Pulmonary artery endothelial cell (primary cell): ENCODE data around the gene RHOG. TPM values are rescaled to one million over a fixed set of nuclear protein-coding genes. Genes with fewer than 3 reads are reported as not detected.
"Not testable (repeated sequence)": the region's sequence is repeated elsewhere in the genome, so short reads cannot be mapped to it uniquely, and the experiment has no call there.

ENCODE experiments used
- DNase-seq: peaks from one replicate; pipeline ENCODE4 v3.0.0-alpha.2; 2011; ENCODE audit warnings: low read depth, low spot score
- total RNA-seq: library from RNA; depleted of rRNA; stranded (reverse); fragments of >200 nt; gene quantifications from 2 replicates; pipeline ENCODE4 v1.2.3, GENCODE V29; 2014

RHOG gene
- total RNA-seq, 1 donor from 2014 or later: 10.9 TPM

DNA sequence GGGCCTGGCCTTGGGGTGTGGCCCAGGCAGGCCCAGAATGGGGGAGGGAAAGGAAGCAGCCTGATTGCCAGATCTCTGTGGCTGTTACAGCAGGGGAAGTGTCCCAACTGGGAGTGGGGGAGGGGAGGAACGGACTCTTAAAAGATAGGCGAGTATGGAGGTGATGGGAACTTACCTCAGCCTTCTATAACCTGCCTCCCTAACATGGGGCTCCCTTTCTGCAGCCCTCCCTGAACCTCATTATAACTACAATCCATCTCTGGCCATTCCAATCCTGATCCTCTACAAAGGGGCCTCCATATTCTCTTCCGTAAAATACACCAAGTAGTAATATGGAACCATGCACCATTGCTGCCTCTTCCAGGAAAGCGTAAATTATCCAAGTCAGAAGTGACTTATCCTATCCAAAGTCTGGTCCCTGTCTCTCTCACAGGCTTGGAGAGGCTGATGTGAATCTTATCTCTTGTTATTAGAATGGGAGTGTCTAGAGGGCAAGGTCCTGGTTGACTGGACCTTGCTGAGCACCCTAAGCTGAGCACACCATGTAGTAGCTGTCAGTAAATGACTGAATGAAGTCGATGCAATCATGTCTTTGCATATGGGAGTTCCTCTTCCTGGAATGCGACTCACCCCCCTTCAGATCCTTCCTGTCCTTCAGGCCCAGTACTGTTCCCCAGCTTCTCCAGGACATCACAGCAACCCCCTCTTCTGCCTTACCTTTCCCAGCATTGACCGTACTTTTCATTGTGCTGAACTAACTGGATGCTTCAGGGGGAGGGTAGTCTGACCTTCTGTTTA, 5.9 kb downstream of the RHOG start:
- DNase-seq: no peak

GRCh38 chr11:3834349-3834663, 6.5 kb downstream of the RHOG start:
- no peak for DNase-seq

DNA sequence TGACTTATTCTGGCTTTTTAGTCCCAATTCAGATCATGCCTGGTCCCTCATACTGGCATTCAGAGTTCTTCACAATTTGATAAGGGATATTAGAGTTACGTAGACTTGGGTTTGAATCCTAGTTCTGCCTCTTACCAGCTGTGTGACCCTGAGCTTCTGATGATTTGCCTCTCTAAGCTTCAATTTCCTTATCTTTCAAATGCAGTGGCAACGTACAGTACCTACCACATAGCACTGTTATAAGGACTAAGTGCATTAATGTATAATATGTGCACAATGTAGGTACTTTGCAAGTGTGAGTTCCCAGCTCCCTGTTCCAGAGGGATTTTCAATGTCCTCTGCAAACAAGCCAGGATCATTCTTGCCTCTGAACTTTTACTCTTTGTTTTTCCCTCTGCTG, 7.3 kb downstream of the RHOG start:
- no peak for DNase-seq

GRCh38 chr11:3832816-3833215, 7.9 kb downstream of the RHOG start:
- no peak for DNase-seq

DNA sequence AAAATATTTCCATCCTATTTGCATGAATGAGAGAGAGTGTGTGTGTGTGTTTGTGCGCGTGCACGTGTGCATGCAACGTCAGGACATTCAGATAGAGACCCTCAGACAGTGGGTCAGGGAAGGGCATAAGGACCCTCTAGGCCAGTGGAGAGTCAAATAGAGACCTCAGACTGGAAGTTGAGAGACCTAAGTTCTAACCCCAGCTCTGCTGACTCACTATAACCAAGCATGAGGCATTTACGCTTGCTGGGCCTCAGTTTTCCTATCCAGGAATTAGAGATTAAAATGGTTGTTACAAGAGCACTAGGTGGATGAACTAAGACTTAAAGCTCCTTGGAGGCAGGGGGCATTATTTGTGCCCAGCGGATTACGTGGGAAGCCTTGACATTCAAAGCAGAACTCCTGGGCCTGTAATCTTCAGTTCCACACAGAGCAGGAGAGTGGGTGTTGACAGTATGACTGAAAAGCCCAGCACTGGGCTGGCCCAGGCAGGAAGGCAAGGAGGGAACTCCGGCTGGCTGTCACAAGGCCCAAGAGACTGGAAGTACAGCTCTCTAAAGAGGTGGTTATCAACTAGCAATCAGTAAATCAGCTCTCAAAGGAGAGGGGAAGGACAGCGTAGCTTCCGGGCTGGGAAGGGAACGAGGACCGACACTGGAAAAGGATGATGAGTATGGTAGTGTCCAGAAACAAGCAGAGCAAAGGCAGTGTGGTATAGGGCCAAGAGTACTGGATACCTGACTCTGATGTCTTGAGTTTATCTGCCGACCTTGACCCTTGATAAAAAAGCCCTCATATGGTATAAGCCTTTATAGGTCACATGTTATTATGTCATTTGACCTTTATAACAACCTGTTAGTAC, 9.2 kb downstream of the RHOG start:
- DNase-seq: no peak

DNA sequence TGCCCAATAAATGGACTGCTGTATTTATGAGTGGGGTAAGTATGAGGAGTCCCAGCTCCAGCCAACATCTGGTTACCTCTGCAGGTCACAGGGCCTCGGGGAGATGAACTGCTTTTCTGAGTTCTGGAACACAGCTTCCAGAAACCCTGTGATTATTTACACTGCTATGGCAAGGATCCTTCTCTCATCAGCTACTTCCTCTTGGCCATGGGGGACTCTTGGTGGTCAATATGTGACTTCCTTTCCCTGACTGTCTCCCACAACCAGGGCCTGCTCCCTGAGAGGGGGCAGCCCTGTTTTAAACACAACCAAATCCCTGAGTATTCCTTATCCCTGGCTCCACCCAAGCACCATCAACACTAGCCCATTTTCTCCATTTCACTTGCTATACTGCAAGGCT, 10.0 kb downstream of the RHOG start:
- no peak for DNase-seq

- no peak for DNase-seq
These were observed 10.7 kb downstream of the RHOG start for GRCh38 chr11:3830088-3830487.

GRCh38 chr11:3827434-3828186, 13.1 kb downstream of the RHOG start:
- no peak for DNase-seq

DNA sequence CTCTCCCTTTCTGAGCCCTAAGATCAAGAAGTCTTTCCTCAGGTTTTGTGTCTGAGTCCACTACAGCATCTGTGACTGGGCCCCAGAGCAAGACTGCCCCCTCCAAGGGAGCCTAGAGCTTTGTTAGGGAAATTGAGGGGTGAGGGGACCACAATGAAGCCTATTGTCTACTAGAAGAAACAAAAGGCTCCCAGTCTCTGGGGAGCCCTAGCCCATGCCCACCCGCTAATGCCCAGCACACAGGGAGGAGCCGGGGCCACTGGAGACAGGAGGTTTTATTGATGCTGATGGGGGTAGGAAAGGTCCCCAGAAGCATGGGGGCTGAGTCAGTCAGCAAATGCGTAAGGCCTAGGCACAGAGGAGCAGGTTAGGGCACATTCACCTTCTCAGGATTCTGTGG, 14.0 kb downstream of the RHOG start:
- no peak for DNase-seq

DNA sequence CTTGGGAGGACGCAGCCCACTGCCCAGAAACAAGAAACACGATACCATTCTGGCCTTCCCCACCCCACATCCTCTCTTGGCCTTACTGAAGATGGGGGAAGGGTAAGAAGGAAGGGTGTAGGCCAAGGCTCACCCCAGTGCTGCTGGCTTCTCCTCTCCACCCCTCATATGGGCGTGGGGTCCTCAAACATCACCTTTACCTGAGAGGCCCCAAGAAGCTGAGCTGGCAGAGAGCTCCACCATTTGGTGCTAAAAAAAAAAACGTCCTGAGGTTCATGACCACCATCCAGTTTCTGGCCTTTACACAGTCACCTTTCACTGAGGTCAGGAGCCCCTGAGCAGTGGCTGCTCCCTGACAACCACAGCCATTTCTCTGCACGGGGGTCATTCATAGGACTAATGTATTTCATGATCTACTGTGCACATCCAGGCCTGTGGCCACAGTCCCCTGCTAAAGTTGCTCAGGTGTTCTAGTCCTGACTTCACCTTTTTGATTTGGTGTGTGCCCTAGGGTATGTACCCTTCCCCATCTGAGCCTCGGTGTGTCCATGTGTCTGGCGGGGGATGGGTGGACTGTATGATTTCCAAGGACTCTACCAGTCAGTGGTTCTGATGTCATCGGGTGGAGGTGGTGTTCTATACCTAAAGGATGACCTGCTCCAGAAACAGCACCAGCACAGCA, 15.1 kb downstream of the RHOG start:
- DNase-seq: no peak

- DNase-seq: no peak
These were observed 15.9 kb downstream of the RHOG start for GRCh38 chr11:3824714-3825472.

DNA sequence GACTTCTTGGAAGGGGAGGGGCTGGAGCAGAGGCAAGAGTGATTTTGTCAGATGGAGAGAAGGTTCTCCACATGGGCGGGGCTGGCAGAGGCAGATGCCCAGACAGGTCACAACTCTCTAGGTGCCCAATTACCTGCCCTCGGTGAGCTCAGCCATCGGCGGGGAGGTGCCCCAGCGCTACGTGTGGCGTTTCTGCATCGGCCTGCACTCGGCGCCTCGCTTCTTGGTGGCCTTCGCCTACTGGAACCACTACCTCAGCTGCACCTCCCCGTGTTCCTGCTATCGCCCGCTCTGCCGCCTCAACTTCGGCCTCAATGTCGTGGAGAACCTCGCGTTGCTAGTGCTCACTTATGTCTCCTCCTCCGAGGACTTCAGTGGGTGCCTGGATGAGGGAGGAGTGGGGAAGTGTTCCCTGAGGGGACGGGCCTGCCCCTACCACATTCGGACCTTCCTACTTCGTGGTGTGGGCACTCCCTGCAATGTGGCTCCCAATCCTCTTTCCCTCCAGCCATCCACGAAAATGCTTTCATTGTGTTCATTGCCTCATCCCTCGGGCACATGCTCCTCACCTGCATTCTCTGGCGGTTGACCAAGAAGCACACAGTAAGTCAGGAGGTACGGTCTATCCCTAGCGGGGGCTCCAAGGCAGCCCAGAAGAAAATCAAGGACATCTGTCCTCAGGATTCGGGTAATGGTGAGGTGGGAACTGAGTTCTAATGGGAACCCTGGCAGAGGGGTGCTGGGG, 16.8 kb downstream of the RHOG start:
- DNase-seq: no peak

DNA sequence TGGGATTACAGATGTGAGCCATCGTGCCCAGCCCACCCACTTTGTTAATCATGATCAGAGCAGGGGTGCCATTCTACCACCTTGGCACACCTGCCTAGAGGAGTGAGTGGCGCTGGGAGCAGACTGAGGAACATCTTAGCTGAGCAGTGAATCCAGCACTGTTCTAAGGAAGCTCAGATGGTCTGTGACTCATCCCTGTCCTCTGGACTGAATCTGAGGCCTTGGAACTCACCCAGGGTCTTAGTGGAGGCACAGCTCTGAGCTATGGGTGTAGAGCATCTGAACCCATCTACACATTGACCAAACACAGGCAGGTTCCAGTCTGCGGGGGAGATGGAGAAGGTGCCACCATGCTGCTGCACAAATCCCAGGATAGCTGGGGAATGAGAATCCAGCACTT, 17.5 kb downstream of the RHOG start:
- no peak for DNase-seq

GRCh38 chr11:3822312-3822711, 18.4 kb downstream of the RHOG start:
- DNase-seq: no peak

DNA sequence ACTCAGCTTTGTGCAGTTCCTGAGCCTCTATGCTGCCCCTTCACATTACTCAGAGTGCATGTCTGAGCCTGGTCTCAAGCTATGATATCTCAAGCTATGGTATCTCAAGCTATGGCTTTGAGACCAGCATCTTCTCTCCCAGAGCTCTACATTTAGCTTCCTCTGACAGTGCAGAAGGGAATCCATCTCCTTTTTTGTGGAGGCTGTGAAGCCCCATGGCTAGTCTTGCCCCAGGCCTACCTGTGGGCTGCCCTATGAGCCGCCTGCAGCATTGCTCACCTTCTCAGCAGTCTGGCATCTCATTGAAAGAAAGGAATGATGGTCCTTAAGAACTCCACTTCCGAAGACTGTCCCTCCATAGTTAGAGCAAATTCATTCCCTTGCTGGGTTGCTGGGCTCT, 19.8 kb downstream of the RHOG start:
- DNase-seq: no peak

DNA sequence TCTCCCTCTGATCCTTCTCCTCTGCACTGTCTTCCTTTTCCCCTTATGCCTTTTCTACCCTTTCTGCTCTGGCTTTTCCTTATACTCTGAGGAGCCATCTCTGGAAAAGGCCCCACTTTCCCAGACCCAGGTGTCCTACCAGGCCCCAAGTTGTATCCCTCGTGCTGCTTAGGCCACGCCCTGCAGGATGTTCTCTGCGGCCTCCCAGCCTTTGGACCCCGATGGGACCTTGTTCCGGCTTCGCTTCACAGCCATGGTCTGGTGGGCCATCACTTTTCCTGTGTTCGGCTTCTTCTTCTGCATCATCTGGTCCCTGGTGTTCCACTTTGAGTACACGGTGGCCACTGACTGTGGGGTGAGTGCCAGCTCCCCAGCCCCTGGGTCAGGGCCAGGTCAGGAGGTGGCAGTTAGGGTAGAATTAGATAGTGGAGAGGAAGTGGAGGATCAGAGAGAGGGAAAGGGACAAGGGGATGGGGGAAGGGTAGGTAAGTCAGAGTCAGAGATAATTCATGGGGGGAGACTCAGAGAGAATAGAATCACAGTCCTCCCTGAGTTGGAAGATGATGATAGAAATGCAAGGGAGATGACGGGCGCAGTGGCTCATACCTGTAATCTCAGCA, 23.5 kb downstream of the RHOG start:
- no peak for DNase-seq

DNA sequence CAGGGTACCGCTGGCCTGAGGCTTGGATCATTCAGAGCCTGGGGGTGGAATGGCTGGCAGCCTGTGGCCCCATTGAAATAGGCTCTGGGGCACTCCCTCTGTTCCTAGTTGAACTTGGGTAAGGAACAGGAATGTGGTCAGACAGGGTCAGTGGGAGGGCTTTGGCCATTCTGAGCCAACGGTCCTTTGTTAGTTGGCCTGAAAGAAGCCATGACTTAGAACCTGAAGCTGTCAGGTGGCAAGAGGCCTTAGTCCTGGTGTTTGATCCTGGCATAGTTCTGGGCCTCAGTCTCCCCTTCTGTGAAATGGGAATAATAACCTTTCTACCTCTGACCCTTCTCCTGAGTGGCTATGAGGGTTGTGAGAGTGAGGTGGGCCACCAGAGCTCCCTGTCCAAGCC, 24.1 kb downstream of the RHOG start:
- no peak for DNase-seq

DNA sequence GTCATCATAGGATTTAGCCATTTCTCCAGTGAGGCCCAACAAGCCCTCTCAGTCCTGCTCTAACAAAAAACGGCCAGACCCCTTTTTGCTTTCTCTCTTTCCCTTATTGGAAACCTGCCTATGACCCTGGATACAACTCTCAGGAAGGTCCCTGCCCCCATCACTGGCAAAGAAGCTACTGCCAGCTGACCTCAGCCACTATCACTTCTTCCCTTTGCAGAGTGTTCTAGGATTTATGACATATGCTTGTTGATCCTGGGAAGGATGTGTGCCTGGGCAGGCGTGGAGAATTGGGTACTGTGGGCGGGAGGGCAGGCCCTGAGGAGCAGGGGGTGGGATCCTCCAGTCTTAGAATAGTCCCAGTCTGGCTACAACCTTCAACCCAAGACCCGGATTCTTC, 24.9 kb downstream of the RHOG start:
- DNase-seq: no peak

GRCh38 chr11:3814832-3815231, 25.9 kb downstream of the RHOG start:
- DNase-seq: not testable (repeated sequence)

DNA sequence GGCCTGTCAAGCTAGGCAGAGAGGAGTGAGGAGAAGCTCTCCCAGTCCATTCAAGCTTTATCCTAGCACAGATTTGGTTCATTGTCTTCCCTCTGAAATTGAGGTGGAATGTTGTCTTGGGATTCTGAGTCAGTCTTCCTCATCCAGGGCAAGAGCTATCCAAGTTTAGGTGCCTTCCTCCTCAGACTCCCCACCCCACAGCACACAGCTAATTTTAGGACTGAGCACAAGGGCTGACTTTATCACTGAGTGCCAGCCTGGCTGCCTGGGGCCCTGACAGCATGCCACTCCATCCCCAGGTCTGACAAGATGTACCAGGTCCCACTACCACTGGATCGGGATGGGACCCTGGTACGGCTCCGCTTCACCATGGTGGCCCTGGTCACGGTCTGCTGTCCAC, 29.8 kb downstream of the RHOG start:
- no peak for DNase-seq
